Effector CD8-positive, alpha-beta T cell (primary cell): ENCODE data around the gene MSL2.
"Not testable (repeated sequence)": the region's sequence is repeated elsewhere in the genome, so short reads cannot be mapped to it uniquely, and the experiment has no call there.

Experiments
- DNase-seq: peaks from one replicate; lab custom pipeline; 2025; lab: John Stamatoyannopoulos, UW

Gene MSL2

DNA sequence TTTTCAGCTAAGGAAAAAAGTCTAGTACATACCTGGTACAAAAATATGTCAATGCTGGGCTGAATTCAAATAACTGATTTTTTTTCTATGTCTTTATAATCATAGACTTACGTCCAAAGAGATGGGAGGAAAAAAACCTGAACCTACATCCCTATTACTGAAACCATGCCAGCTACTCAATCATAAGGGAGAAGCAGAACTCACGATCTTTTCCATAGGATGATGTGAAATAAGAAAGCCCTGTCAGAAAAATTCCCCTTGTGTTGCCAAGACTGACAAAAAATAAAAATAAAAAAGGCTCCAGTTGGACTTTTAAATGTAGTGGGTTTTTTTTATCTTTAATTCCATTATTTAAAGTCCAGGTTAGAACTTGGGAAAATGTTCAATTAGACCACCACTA lies 3.3 kb downstream of the MSL2 start:
- DNase-seq = no peak

DNA sequence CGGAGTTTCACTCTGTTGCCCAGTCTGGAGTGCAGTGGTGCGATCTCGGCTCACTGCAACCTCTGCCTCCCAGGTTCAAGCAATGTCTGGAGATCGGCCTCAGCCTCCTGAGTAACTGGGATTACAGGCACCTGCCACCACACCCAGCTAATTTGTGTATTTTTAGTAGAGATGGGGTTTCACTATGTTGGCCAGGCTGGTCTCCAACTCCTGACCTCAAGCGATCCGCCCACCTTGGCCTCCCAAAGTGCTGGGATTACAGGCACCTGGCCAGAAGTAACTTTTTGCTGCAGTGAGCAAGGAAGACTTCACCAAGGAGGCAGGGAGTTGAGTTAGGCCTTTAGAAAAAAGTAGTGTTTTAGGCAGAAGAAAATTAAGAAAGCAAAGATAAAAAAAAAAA lies 3.9 kb downstream of the MSL2 start:
- DNase-seq = not testable (repeated sequence)

DNA sequence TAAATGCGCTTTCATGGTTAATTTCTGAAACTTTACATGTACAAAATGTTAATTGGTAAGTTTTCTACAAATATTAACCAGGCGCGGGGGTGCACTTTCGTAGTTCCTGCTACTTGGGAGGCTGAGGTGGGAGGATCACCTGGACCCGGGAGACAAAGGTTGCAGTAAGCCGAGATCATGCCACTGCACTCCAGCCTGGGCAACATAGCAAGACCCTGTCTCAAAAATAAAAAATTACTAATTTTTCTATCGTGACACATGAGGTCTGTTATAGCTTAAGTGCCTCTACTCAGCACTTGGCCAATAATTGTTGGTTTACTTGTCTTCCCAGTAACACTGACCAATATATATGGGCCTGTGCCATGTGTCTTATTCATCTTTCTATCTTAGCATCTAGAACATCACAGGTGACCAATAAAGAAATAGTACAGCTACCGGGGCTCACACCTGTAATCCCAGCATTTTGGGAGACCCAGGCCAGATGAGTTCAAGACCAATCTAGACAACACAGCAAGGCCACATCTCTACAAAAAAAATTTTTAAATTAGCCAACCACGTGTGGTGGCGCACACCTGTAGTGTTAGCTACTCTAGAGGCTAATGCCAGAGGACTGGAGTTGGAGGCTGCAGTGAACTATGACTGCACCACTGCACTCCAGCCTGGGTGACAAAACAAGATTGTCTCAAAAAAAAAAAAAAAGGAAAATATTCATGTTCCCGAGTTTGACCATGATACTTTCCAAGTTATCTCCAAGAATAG lies 6.1 kb downstream of the MSL2 start:
- no peak for DNase-seq

DNA sequence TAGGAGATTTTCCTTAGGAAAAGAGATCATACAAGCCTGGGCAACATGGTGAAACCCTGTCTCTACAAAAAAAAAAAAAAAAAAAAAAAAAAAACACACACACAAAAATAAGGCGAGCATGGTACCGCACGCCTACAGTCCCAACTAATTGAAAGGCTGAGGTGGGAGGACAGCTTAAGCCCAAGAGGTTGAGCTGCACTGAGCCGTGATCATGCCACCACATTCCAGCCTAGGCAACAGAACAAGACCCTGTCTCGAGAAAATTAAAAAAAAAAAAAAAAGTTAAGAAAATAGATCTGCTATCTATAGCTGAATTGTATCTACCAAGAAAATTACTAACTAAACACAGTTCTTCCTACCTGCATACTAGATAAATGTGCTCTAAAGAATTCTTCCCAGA lies 7.1 kb downstream of the MSL2 start:
- DNase-seq = no peak

DNA sequence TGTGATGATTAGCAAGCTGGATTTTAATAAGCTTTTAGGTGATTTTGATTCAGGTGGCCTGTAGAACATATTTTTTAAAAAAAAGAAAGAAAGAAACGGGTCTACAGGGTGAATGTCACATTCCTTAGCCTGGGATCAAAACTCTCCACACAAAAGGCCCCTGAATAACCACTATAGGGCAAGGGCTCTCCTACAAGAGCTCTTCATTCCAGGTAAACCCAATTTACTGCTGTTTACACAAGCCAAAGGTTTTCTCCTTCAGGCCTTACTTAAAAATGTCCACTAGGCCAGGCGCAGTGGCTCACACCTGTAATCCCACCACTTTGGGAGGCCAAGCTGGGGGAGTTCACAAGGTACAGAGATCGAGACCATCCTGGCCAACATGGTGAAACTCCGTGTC lies 8.3 kb downstream of the MSL2 start:
- no peak for DNase-seq

DNA sequence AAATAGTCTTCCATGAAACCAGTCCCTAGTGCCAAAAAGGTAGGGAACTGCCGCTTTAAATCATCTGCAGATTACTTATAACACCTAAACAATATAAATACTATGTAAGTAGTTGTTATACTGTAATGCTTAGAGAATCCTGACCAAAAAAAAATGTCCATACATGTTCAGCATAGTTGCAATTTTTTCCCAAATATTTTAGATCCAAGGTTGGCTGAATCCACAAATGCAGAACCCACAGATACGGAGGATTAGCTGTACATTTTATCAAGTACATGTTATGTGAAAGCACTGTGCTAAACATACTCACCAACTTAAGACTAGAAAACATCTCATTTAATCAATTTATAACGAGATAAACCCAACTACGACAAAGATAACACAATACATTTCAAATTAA lies 9.3 kb downstream of the MSL2 start:
- DNase-seq = no peak

DNA sequence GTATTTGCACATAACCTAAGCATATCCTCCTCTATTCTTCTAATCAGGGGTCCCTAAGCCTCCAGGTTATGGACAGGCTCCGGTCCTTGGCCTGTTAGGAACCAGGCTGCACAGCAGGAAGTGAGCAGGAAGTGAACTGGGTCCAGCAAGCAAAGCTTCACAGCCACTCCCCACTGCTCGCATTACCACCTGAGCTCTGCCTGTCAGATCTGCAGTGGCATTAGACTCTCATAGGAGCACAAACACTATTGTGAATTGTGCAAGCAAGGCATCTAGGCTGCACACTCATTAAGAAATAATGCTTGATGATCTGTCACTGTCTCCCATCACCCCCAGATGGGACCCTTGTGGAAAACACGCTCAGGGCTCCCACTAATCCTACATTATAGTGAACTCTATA lies 9.8 kb downstream of the MSL2 start:
- no peak for DNase-seq

DNA sequence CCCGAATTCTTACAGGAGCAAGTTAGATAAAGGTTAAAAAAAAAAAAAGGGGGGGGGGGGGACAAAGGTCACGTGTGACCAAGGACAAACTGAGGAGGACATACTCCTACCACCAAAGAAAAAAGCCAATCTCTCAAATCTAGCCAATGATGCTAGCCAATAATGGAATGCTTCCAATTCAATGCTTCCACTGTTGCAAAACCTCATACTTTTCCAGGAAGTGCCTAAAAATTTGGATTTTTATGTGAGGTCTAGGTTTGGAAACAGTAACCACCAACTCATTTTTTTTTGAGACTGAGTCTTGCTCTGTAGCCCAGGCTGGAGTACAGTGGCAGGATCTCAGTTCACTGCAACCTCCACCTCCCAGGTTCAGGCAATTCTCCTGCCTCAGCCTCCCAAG lies 11.4 kb downstream of the MSL2 start:
- no peak for DNase-seq

DNA sequence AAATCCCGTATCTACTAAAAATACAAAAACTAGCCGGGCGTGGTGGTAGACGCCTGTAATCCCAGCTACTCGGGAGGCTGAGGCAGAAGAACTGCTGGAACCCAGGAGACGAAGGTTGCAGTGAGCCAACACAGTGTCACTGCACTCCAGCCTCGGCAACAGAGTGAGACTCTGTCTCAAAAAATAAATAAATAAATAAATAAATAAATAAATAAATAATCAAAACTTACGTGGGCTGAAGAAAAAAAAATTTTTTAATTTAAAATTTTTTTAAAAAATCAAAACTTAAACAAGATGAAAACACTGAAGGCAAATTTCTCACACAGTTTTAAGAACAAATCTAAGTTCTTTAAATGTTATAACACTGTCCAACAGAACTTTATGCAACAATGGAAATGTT lies 14.4 kb downstream of the MSL2 start:
- no peak for DNase-seq

DNA sequence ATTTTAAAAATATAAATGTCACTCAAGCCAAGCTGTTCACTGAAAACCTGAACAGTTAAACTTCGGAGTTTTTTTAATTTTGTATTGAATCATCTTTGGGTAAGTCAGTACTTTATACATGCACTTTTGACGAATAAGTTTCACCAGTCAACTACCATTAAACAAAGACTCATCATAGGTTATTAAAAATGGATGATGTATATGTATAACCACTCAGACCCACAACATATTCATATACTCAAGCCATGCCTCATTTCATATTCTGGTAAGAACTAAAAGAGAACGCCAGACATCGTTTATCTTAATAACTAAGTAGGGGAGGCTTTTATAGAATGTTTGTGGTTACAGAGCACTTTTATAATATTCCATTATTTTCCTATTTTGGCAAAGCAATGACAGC lies 18.3 kb downstream of the MSL2 start:
- no peak for DNase-seq

DNA sequence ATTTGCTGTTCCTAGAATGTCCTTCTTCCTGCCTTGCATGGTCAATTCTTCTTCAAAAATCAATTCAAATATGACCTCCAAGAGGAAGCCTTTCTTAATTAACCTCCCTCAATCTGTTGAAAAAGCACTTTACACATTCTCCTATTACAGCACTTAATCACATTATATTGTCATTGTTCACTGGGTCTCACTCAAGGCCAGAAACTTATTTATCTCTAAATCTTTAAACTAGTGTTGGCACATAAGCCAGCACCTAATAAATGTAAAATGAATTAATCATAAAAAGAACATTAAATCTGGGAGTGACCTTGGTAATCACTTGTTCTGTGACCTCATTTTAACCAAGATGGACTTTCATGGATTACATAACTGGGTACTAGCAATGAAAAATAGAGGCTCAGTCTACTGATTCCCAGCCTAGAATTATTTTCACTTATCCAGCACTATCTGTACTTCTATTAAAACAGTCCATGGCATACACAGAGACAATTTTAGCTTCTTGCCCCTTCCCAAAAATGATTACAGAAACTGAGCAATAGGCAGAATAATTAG lies 22.1 kb downstream of the MSL2 start:
- no peak for DNase-seq

DNA sequence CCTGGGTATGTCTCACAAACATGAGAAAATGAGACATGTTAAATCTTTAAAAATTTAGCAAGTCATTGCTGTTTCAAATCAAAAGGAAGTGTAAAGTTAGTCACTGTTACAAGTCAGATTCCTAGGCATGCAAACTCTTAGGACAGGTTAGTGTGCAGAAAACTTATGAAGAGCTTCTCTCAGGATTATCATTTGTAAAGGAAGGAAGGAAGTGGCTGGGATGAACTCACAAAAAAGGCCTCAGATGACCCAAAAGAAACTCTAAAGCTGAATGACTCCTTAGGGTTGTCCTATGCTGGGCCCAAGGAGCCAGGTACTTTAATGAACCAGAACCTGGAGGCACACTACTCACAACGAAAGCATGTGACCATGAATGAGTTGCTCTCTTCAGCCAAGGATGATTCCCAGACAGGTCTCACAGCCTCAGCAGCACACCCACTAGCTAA lies 25.0 kb downstream of the MSL2 start:
- DNase-seq = no peak

DNA sequence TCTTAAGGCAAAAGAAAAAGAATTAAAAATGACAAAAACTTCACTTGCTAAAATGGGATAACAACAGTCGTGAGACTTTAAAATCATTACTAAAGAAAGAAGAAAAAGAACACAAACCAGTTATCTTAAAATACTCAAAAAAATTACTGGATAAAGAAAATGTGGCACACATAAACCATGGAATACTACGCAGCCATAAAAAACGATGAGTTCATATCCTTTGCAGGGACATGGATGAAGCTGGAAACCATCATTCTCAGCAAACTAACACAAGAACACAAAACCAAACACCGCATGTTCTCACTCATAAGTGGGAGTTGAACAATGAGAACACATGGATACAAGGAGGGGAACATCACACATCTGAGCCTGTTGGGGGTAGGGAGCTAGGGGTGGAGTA lies 27.9 kb downstream of the MSL2 start:
- DNase-seq = not testable (repeated sequence)

DNA sequence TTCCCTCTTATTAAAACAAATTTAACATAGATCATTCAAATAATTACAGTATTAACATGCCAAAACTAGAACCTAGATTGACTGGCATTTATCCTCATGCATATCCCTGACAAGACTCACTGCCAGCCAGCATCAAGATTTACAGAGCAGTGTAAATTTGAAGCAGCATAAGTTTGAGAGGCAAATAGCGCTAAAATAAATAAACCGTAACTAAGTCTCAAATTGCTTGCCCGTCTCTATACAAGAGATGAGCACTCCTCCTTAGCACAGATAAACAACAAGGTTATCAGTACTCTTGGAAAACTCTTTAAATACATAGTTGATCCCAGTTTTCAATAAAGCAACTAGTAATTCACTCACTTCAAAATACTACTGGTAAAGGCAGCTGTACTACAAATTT lies 29.6 kb downstream of the MSL2 start:
- no peak for DNase-seq

DNA sequence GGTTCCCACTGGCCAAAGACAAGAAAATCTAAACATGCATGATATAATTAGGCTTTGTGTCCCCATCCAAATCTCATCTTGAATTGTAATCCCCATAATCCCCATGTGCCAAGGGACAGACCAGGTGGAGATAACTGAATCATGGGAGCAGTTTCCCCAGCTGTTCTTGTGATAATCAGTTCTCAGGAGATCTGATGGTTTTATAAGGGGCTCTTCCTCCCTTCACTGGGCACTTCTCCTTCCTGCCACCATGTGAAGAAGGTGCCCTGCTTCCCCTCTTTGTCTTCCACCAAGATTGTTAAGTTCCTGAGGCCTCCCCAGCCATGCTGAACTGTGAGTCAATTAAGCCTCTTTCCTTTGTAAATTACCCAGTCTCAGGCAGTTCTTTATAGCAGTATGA lies 32.5 kb downstream of the MSL2 start:
- DNase-seq = not testable (repeated sequence)

DNA sequence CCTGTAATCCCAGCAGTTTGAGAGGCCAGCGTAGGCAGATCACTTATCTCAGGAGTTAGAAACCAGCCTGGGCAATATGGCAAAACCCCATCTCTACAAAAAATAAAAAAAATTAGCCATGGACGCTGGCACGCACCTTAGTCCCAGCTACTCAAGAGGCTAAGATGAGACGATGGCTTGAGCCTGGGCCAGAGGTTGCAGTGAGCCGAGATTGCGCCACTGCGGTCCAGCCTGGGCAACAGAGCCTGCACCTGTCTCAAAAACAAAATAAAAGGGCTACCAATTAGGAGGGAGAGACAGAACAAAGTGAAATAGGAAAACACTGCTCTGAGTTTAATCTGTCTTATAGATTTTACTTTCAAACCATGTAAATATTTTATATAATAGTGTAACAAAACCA lies 33.8 kb downstream of the MSL2 start:
- no peak for DNase-seq

DNA sequence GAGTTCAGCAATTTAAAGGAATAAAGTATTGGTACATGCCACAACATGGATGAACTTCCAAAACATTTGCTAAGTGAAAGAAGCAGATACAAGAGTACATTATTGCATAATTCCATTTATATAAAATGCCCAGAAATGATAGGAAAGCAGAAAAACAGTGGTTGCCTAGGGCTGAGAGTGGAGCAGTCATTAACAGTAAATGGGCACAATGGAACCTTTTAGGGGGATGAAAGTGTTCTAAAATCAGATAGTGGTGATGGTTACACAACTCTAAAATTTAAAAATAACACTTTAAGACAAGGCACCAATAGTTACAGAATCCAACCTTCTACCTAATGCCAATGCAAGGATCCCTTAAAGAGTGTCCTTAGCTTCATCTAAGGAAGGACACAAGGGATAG lies 34.6 kb downstream of the MSL2 start:
- DNase-seq = no peak

DNA sequence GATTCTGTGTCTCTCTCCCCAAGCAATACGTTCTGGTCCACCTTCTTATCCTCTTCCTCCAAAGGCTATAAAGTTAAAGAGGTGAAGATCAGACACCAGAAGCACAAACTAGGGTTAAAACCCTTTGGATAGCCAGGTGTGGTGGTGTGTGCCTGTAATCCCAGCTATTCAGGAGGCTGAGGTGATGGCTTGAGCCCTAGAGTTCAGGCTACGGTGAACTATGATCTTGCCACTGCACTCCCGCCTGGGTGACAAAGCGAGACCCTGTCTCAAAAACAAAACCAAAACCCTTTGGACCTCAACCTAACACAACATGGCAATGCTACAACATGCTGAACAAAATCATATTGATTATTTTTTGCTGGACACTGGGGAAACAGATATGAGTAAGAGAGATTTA lies 43.2 kb downstream of the MSL2 start:
- no peak for DNase-seq

DNA sequence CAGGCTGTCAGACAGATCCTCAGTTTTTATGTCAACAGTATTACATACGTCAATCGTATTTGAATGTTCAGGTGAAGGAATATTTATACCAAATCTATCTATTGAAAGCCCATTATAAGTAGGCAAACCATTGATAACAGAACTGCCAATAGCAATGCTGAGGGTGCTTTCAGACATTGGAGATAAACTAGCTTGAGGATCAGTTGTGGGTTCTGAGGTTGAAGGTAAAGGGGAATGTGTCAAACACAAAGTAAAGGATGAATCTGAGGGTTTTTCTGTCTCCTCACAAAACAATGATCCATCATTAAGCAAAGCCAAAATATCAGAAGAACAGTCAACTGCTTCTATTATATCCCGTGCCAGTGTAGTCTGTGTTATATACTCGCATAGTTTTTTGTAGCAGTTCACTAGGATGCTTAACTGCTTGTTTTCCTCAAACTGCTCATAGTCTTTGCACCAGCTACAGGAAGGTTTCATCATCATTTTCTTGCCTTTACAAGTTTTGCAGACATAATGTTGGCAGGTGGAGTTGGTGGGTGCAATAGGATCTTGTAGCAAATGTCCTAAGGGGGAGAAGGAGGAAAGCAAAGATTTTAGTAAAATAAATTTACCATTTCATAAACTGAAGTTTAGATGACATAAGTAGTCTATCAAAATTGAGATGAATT lies 43.8 kb downstream of the MSL2 start:
- no peak for DNase-seq

DNA sequence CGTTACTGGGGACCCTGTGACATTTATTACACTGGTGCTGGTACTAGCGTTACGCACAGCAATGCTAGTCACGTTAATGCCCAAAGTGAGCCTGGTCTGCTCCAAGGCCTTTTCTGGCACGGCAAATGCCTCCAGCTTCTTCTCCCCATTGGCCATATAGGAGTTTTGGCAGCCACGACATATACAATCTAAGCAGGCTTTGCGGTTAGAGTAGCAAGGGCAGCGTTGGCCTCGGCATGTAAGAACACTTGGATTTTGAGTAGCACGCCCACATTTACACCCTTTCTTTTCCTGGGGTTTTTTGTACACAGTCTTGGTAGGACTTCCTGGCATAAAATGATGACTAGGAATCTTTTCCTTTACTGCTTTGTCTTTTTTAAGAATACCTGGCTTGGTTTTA lies 44.9 kb downstream of the MSL2 start:
- no peak for DNase-seq

DNA sequence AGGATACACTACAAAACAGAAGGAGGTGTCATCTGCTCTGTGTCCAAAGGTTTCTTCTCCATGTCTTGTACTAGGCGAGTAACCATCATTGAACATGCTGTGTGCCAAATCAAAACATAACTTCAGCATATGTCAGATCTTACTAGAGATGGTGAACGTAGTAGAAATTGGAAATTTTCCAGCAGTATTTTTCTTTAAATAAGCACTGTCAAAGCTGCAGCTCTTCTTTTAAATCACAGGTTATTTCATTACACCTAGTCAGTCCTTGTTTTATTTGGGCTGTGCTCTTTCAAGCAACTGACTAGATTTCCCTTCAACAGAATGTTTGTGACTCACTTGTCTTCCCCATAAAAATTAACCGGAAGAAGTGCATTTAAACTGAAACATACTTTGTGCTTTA lies 46.5 kb downstream of the MSL2 start:
- DNase-seq = no peak

DNA sequence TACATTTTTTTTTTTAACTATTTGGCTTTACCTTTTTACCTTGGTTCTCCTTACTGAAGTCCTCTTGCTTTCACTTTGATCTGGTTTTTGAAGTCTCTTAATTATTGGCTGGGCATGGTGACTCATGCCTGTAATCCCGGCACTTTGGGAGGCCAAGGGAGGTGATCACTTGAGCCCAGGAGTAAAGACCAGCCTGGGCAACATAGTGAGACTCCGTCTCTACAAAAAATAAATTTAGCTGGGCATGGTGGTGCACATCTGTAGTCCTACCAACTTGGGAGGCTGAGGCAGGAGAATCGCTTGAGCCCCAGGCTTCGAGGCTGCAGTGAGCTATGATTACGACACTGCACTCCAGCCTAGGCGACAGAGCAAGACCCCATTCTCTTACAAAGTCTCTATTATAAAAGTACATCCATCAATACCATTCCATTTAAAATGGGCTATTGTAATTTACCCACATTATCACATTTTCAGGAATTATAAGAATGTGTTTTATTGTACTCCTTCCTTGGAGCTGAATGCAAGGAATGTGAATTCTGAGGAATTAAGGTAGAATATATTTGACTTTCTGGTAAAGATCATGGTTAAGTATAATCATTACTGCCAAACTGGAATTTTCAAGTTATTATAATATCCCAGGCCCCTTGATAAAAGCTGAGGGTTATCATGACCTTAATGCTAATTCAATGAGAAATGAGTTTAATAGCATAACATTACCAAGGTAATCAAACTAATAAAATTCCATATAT lies 49.0 kb downstream of the MSL2 start:
- DNase-seq = no peak

DNA sequence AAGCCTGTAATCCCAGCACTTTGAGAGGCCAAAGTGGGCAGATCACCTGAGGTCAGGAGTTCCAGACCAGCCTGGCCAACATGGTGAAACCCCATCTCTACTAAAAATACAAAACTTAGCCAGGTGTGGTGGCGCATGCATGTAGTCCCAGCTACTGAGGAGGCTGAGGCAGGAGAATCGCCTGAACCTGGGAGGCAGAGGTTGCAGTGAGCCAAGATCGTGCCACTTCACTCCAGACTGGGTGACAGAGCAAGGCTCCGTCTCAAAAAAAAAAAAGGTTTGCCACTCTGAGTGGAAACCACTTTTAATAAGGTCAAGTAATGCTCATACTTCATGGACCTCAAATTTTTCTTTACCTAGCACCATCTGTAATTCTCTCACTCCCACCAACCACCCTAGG lies 51.7 kb downstream of the MSL2 start:
- not testable (repeated sequence) for DNase-seq
